HCT116 (cell line): ENCODE results near the gene SLC50A1. TPM values are rescaled to one million over a fixed set of nuclear protein-coding genes. Genes with fewer than 3 reads are reported as not detected.

ENCODE experiments used
- ATAC-seq: fragments of 200-7000 bp; cut with Tn5 transposase; 2 replicates; pipeline ENCODE4 v1.9.1; 2020; ENCODE audit warnings: mild to moderate bottlenecking, moderate library complexity
- BruUV-seq: library from RNA; stranded (reverse); fragments of 400-500 nt; replicated peaks from 2 replicates; lab custom pipeline; 2021; lab: Mats Ljungman, UMichigan
- CTCF ChIA-PET: fragments of 300-600 bp; sonication (Branson Sonifier 250); formaldehyde crosslinking; loops from one replicate; lab custom pipeline; 2021; ENCODE audit warnings: antibody characterized with exemption; lab: Charles Lee
- POLR2A ChIA-PET: fragments of 300-600, 350-600 bp; sonication (Branson Sonifier 250); formaldehyde crosslinking; loops from one replicate; lab custom pipeline; 2021; ENCODE audit warnings: antibody characterized with exemption; lab: Charles Lee
- RAD21 ChIA-PET, 2 experiments: fragments of 300-600 bp; sonication (Branson Sonifier 250); formaldehyde crosslinking; loops; one replicate each; lab custom pipeline; 2023; ENCODE audit warnings: low total read pairs in 2 of 2; ENCODE audit not compliant: uncharacterized antibody in 2 of 2, unreplicated experiment in 2 of 2, low non-redundant PET in 1 of 2; lab: Charles Lee
- DNase-seq: peaks from one replicate; pipeline ENCODE4 v3.0.0-alpha.2; 2010; ENCODE audit warnings: low read depth, low spot score
- H2AFZ ChIP-seq: fragments of 200-600 bp; shearing (Covaris generic), sonication (generic); 2 replicates; pipeline ENCODE4 v1.6.1; 2017; ENCODE audit warnings: low read depth, mixed run types, mixed read lengths, antibody characterized with exemption, low read length; ENCODE audit not compliant: poor library complexity, severe bottlenecking
- H3K27ac ChIP-seq: 2 replicates; pipeline ENCODE4 v1.5.1; 2012; ENCODE audit warnings: low read depth, low read length
- H3K27me3 ChIP-seq: fragments of 200-600 bp; sonication (generic); 2 replicates; pipeline ENCODE4 v1.6.1; 2016; ENCODE audit warnings: mixed run types, low read length, mixed read lengths; ENCODE audit not compliant: insufficient read depth
- H3K36me3 ChIP-seq, 2 experiments: fragments of 200-500 bp in 1 of 2; fragments of 200-600 bp in 1 of 2; sonication (Bioruptor generic) in 1 of 2; sonication (generic) in 1 of 2; 2 replicates each; pipeline versions ENCODE4 v1.5.1 to v1.6.1; 2014 to 2016; ENCODE audit warnings: low read length in 2 of 2, inconsistent platforms in 1 of 2, mixed read lengths in 1 of 2, mixed run types in 1 of 2; ENCODE audit not compliant: insufficient read depth in 2 of 2, control insufficient read depth in 1 of 2
- H3K4me1 ChIP-seq, 2 experiments: fragments of 200-600 bp in 1 of 2; sonication (generic) in 1 of 2; 2 replicates each; pipeline versions ENCODE4 v1.5.1 to v1.6.1; 2012 to 2017; ENCODE audit warnings: low read length in 2 of 2, inconsistent platforms in 1 of 2, mild to moderate bottlenecking in 1 of 2, mixed read lengths in 1 of 2, mixed run types in 1 of 2, moderate library complexity in 1 of 2; ENCODE audit not compliant: insufficient read depth in 2 of 2, control insufficient read depth in 1 of 2
- H3K4me2 ChIP-seq: fragments of 200-600 bp; sonication (generic); 2 replicates; pipeline ENCODE4 v1.6.1; 2017; ENCODE audit warnings: mixed run types, low read length, mixed read lengths
- H3K4me3 ChIP-seq, 2 experiments: fragments of 200-600 bp in 1 of 2; sonication (generic) in 1 of 2; replicated peaks in 1 of 2; 2 replicates each; pipeline ENCODE4 v1.5.1; 2011 to 2016; ENCODE audit warnings: low read length in 2 of 2, control low read depth in 1 of 2, low read depth in 1 of 2, mild to moderate bottlenecking in 1 of 2, mixed read lengths in 1 of 2, mixed run types in 1 of 2
- H3K79me2 ChIP-seq: fragments of 200-600 bp; sonication (generic); 2 replicates; pipeline ENCODE4 v1.6.1; 2017; ENCODE audit warnings: mild to moderate bottlenecking, mixed run types, low read length, moderate library complexity, mixed read lengths; ENCODE audit not compliant: insufficient read depth
- H3K9ac ChIP-seq: fragments of 200-600 bp; sonication (generic); 2 replicates; pipeline ENCODE4 v1.6.1; 2016; ENCODE audit warnings: low read length, mixed read lengths
- H3K9me2 ChIP-seq: fragments of 200-600 bp; sonication (generic), shearing (Covaris generic); 2 replicates; pipeline ENCODE4 v1.6.1; 2017; ENCODE audit warnings: mixed run types, mild to moderate bottlenecking, moderate library complexity; ENCODE audit not compliant: insufficient read depth
- H3K9me3 ChIP-seq, 2 experiments: fragments of 200-500 bp in 1 of 2; fragments of 200-600 bp in 1 of 2; sonication (Bioruptor generic) in 1 of 2; sonication (generic) in 1 of 2; 2 replicates each; pipeline ENCODE4 v1.6.1; 2014 to 2017; ENCODE audit warnings: low read length in 2 of 2, mixed read lengths in 2 of 2, inconsistent platforms in 1 of 2, low read depth in 1 of 2, mild to moderate bottlenecking in 1 of 2, mixed run types in 1 of 2, moderate library complexity in 1 of 2; ENCODE audit not compliant: control insufficient read depth in 1 of 2, insufficient read depth in 1 of 2
- H4K20me1 ChIP-seq: fragments of 200-600 bp; sonication (generic), shearing (Covaris generic); 2 replicates; pipeline ENCODE4 v1.6.1; 2017; ENCODE audit warnings: mixed run types, mild to moderate bottlenecking, moderate library complexity; ENCODE audit not compliant: insufficient read depth
- REST ChIP-seq: IDR thresholded peaks from 2 replicates; pipeline ENCODE4 v1.6.1; 2012; ENCODE audit warnings: low read depth
- SP1 ChIP-seq: IDR thresholded peaks from 2 replicates; pipeline ENCODE4 v1.6.1; 2012; ENCODE audit warnings: low read depth
- intact Hi-C: fragments of 100-400 bp; cut with micrococcal nuclease; formaldehyde crosslinking; loops from 2 replicates; pipeline ENCODE4 v1.10.0; 2022
- total RNA-seq: library from RNA; stranded (reverse); gene quantifications from one replicate; pipeline ENCODE4 v1.2.1, GENCODE V29; 2021; ENCODE audit not compliant: unreplicated experiment

Gene SLC50A1
- total RNA-seq, 1 experiment from 2014 or later = 49.9 TPM

DNA sequence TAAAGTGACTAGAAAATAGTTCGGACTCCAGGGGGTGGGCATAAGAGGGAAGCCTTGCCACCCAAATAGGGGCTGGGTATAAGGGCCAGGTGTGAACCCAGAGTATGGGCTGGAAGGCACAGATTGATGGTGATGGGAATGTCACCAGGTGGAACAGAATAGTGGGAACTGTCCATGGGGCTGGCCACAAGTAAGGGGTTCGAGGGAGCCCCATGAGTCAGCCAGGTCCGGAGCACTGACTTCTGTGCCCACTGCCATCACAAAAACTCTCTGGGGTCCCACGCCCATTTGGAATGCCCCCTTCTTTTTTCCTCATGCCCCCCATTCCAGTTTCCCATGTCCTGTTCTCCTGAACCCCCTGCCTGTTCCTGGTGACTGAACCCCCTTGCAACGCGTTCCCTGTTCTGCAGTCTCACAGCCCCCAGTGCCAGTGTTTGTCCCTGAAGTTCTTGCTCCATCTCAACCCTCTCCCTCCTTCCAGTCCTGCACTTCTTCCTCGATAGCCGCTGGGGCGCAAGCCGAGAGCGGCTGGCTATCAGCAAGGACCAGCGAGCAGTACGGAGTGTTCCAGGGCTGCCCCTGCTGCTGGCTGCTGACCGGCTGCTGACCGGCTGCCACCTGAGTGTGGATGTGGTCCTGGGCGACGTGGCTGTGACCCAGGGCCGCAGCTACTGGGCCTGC is 45.9 kb downstream of the SLC50A1 start:
- Histone ChIP-seq H3K79me2 (no peaks in the 10 kb centered on the region), H3K9me3 (no peaks in the 10 kb centered on the region), H3K4me1 (peaks cover 0 to 8% of the 10 kb centered on the region in 2 experiments; a peak in 3 of 4 replicates), H3K36me3 (no peaks in the 10 kb centered on the region; a peak in 1 of 4 replicates), H3K4me2 (no peak overlapping the region), H2AFZ (no peak overlapping the region), H3K4me3 (no peak overlapping the region), H3K9me2 (no peaks in the 10 kb centered on the region), H3K27me3 (no peaks in the 10 kb centered on the region), H3K9ac (no peak overlapping the region), H3K27ac (no peak overlapping the region), H4K20me1 (no peaks in the 10 kb centered on the region)
- DNase-seq = no peak
- TF ChIP-seq SP1 = no peak
- ChIA-PET RAD21 (no interaction called here), CTCF (no interaction called here), POLR2A (interaction anchor here (1.0 kb wide), 1 partner anchor 14 kb away, joined by 3 read pairs; no protein-coding TSS in a partner anchor)
- no peak for ATAC-seq
- intact Hi-C loops = no loop called here
- no TSS peak for BruUV-seq

DNA sequence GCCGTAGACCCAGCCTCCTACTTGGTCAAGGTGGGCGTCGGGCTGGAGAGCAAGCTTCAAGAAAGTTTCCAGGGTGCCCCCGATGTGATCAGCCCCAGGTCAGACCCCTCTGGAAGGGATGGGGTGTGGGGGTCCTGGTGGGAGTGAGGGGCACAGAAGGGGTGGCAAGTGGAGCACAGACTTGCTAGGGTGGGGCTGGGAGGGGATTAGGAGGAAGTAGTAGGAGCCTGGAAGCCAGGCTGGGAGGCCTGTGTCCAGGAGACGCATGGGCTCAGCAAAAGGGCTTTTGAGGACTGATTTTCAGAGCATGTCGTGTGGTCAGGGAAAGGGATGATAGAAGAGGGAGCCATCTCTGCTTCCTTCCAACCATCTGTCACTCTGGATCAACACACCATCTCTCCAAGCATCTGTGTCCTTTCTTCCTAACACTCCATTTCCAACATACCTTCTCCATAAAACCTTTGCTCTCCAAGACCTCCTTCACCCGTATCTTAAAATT is 46.4 kb downstream of the SLC50A1 start:
- Histone ChIP-seq H3K36me3 (no peaks in the 10 kb centered on the region; a peak in 1 of 4 replicates), H3K4me1 (peaks cover 0 to 2% of the 10 kb centered on the region in 2 experiments; a peak in 2 of 4 replicates), H3K9me2 (no peaks in the 10 kb centered on the region), H3K4me3 (no peak overlapping the region), H2AFZ (no peak overlapping the region), H3K9me3 (no peaks in the 10 kb centered on the region), H3K27ac (no peak overlapping the region), H3K27me3 (no peaks in the 10 kb centered on the region), H3K4me2 (no peak overlapping the region), H3K79me2 (no peaks in the 10 kb centered on the region), H4K20me1 (no peaks in the 10 kb centered on the region), H3K9ac (no peak overlapping the region)
- no peak for DNase-seq
- ATAC-seq = no peak
- BruUV-seq = no TSS peak
- intact Hi-C loops = no loop called here
- ChIA-PET POLR2A (no interaction called here), CTCF (no interaction called here), RAD21 (no interaction called here)
- TF ChIP-seq REST = no peak
